Measurements from ENCODE around the gene MARK2. TPM values are rescaled to one million over a fixed set of nuclear protein-coding genes. Genes with fewer than 3 reads are reported as not detected.

MARK2 gene
- total RNA-seq, 1 experiment from 2014 or later, result 39.8 TPM

GRCh38 chr11:63849691-63850090 is 10.8 kb downstream of the MARK2 start:
- DNase-seq (ENCODE audit: unreplicated experiment), result no peak
- no peak for TF ChIP-seq CTCF (IDR thresholded peaks at IDR 0.05; ENCODE audit: unreplicated experiment)
- ChIA-PET CTCF (interaction anchor here (0.8 to 6.3 kb wide), 5 partner anchors 12 to 303 kb away, joined by 3 to 40 read pairs (median 3); partner anchors contain the start of gene MARK2), POLR2A (interaction anchor here (1.0 to 1.8 kb wide), 2 partner anchors 10 to 30 kb away, joined by 3 to 5 read pairs; no protein-coding TSS in a partner anchor)
- no TSS peak for BruUV-seq (replicated peaks)
- peak overlapping the region; percentile 27 for H3K27ac Mint-ChIP-seq (ENCODE audit: low read depth, unreplicated experiment)
- H3K4me1 Mint-ChIP-seq (ENCODE audit: insufficient read depth, unreplicated experiment), result peaks cover 21% of the 10 kb centered on the region
- H3K4me3 Mint-ChIP-seq (ENCODE audit: unreplicated experiment), result no peak overlapping the region
- H3K9me3 Mint-ChIP-seq (ENCODE audit: unreplicated experiment), result no peaks in the 10 kb centered on the region
- intact Hi-C loops (cut with micrococcal nuclease), result no loop called here
- H3K36me3 Mint-ChIP-seq (ENCODE audit: insufficient read depth, unreplicated experiment), result peaks cover 41% of the 10 kb centered on the region
- H3K27me3 Mint-ChIP-seq (ENCODE audit: insufficient read depth, unreplicated experiment), result no peaks in the 10 kb centered on the region

GRCh38 chr11:63850920-63851319 is 12.0 kb downstream of the MARK2 start:
- H3K4me3 Mint-ChIP-seq (ENCODE audit: unreplicated experiment), result no peak overlapping the region
- DNase-seq (ENCODE audit: unreplicated experiment), result no peak
- POLR2A ChIA-PET, result interaction anchor here (0.6 to 1.8 kb wide), 3 partner anchors 9 to 29 kb away, joined by 3 to 5 read pairs (median 3); no protein-coding TSS in a partner anchor
- intact Hi-C loops (cut with micrococcal nuclease), result no loop called here
- no peak for TF ChIP-seq CTCF (IDR thresholded peaks at IDR 0.05; ENCODE audit: unreplicated experiment)
- H3K9me3 Mint-ChIP-seq (ENCODE audit: unreplicated experiment), result no peaks in the 10 kb centered on the region
- CTCF ChIA-PET, result interaction anchor here (0.5 to 1.2 kb wide), 5 partner anchors 12 to 289 kb away, joined by 3 to 5 read pairs (median 4); no protein-coding TSS in a partner anchor
- H3K27ac Mint-ChIP-seq (ENCODE audit: low read depth, unreplicated experiment), result peak overlapping the region; percentile 7
- H3K27me3 Mint-ChIP-seq (ENCODE audit: insufficient read depth, unreplicated experiment), result no peaks in the 10 kb centered on the region
- H3K36me3 Mint-ChIP-seq (ENCODE audit: insufficient read depth, unreplicated experiment), result peaks cover 46% of the 10 kb centered on the region
- peaks cover 10% of the 10 kb centered on the region for H3K4me1 Mint-ChIP-seq (ENCODE audit: insufficient read depth, unreplicated experiment)
- no TSS peak for BruUV-seq (replicated peaks)

- DNase-seq (ENCODE audit: unreplicated experiment), result no peak
- Mint-ChIP-seq H3K27ac (ENCODE audit: low read depth, unreplicated experiment) (peak overlapping the region; percentile 7), H3K36me3 (ENCODE audit: insufficient read depth, unreplicated experiment) (peaks cover 46% of the 10 kb centered on the region), H3K4me3 (ENCODE audit: unreplicated experiment) (no peak overlapping the region), H3K9me3 (ENCODE audit: unreplicated experiment) (no peaks in the 10 kb centered on the region), H3K4me1 (ENCODE audit: insufficient read depth, unreplicated experiment) (peaks cover 9% of the 10 kb centered on the region), H3K27me3 (ENCODE audit: insufficient read depth, unreplicated experiment) (no peaks in the 10 kb centered on the region)
- POLR2A ChIA-PET, result interaction anchor here (0.6 to 1.8 kb wide), 3 partner anchors 10 to 29 kb away, joined by 3 to 5 read pairs (median 3); no protein-coding TSS in a partner anchor
- CTCF ChIA-PET, result interaction anchor here (0.9 to 1.2 kb wide), 2 partner anchors 16 to 94 kb away, joined by 3 to 5 read pairs; no protein-coding TSS in a partner anchor
- no TSS peak for BruUV-seq (replicated peaks)
- no peak for TF ChIP-seq CTCF (IDR thresholded peaks at IDR 0.05; ENCODE audit: unreplicated experiment)
- intact Hi-C loops (cut with micrococcal nuclease), result no loop called here
Observed at GRCh38 chr11:63851364-63851763, 12.5 kb downstream of the MARK2 start.

- TF ChIP-seq CTCF (IDR thresholded peaks at IDR 0.05; ENCODE audit: unreplicated experiment), result no peak
- Mint-ChIP-seq H3K4me3 (ENCODE audit: unreplicated experiment) (no peak overlapping the region), H3K9me3 (ENCODE audit: unreplicated experiment) (no peaks in the 10 kb centered on the region), H3K27me3 (ENCODE audit: insufficient read depth, unreplicated experiment) (no peaks in the 10 kb centered on the region), H3K27ac (ENCODE audit: low read depth, unreplicated experiment) (no peak overlapping the region), H3K4me1 (ENCODE audit: insufficient read depth, unreplicated experiment) (peaks cover 9% of the 10 kb centered on the region), H3K36me3 (ENCODE audit: insufficient read depth, unreplicated experiment) (peaks cover 48% of the 10 kb centered on the region)
- no TSS peak for BruUV-seq (replicated peaks)
- intact Hi-C loops (cut with micrococcal nuclease), result no loop called here
- ChIA-PET POLR2A (interaction anchor here (1.2 to 1.4 kb wide), 2 partner anchors 9 to 13 kb away, joined by 3 to 4 read pairs; no protein-coding TSS in a partner anchor), CTCF (interaction anchor here (0.7 kb wide), 1 partner anchor 9 kb away, joined by 3 read pairs; no protein-coding TSS in a partner anchor)
- DNase-seq (ENCODE audit: unreplicated experiment), result no peak
Observed at GRCh38 chr11:63853476-63853875, 14.6 kb downstream of the MARK2 start.

All from MCF 10A (cell line).